H9 (cell line): ENCODE measurements around the gene DRGX. TPM values are rescaled to one million over a fixed set of nuclear protein-coding genes. Genes with fewer than 3 reads are reported as not detected.

ENCODE experiments used
- DNase-seq: peaks from one replicate; pipeline ENCODE4 v3.0.0-alpha.2; 2017
- H2AFZ ChIP-seq: one replicate; pipeline ENCODE4 v1.6.1; 2013; ENCODE audit warnings: mild to moderate bottlenecking, low read length, control low read depth, moderate library complexity
- H2AK5ac ChIP-seq: 2 replicates; pipeline ENCODE4 v1.6.1; 2013; ENCODE audit warnings: low read length, control low read depth, mixed read lengths; ENCODE audit not compliant: insufficient read length
- H2BK120ac ChIP-seq: one replicate; pipeline ENCODE4 v1.6.1; 2013; ENCODE audit warnings: low read depth, mild to moderate bottlenecking, low read length, control low read depth, inconsistent platforms; ENCODE audit not compliant: poor library complexity, severe bottlenecking
- H2BK12ac ChIP-seq: 2 replicates; pipeline ENCODE4 v1.6.1; 2013; ENCODE audit warnings: low read length, control low read depth, mixed read lengths, low read depth; ENCODE audit not compliant: insufficient read length
- H2BK15ac ChIP-seq: 2 replicates; pipeline ENCODE4 v1.6.1; 2013; ENCODE audit warnings: low read depth, low read length, control low read depth
- H2BK20ac ChIP-seq: one replicate; pipeline ENCODE4 v1.6.1; 2013; ENCODE audit warnings: low read depth, mild to moderate bottlenecking, low read length, control low read depth, inconsistent platforms; ENCODE audit not compliant: poor library complexity, severe bottlenecking
- H2BK5ac ChIP-seq: 2 replicates; pipeline ENCODE4 v1.6.1; 2013; ENCODE audit warnings: low read length, control low read depth, mixed read lengths; ENCODE audit not compliant: insufficient read length
- H3K14ac ChIP-seq: 2 replicates; pipeline ENCODE4 v1.6.1; 2013; ENCODE audit warnings: low read length, control low read depth; ENCODE audit not compliant: insufficient read depth
- H3K18ac ChIP-seq: 2 replicates; pipeline ENCODE4 v1.6.1; 2013; ENCODE audit warnings: low read depth, mild to moderate bottlenecking, mixed read lengths, low read length, control low read depth; ENCODE audit not compliant: insufficient read length
- H3K23ac ChIP-seq: 2 replicates; pipeline ENCODE4 v1.6.1; 2013; ENCODE audit warnings: low read length, control low read depth, mixed read lengths, low read depth; ENCODE audit not compliant: insufficient read length
- H3K23me2 ChIP-seq: 2 replicates; pipeline ENCODE4 v1.6.1; 2013; ENCODE audit warnings: low read depth, mild to moderate bottlenecking, mixed read lengths, low read length, control low read depth; ENCODE audit not compliant: insufficient read length, poor library complexity, severe bottlenecking
- H3K27ac ChIP-seq: 2 replicates; pipeline ENCODE4 v1.5.1; 2013; ENCODE audit warnings: low read length, control low read depth, mixed read lengths, low read depth; ENCODE audit not compliant: insufficient read length
- H3K27me3 ChIP-seq: 2 replicates; pipeline ENCODE4 v1.6.1; 2013; ENCODE audit warnings: low read length, control low read depth, inconsistent platforms; ENCODE audit not compliant: insufficient read depth
- H3K4ac ChIP-seq: 2 replicates; pipeline ENCODE4 v1.6.1; 2013; ENCODE audit warnings: low read depth, mild to moderate bottlenecking, control low read depth, inconsistent platforms, low read length, moderate library complexity
- H3K4me1 ChIP-seq: 2 replicates; pipeline ENCODE4 v1.6.1; 2013; ENCODE audit warnings: low read length, control low read depth, inconsistent platforms; ENCODE audit not compliant: insufficient read depth
- H3K4me2 ChIP-seq: 2 replicates; pipeline ENCODE4 v1.6.1; 2013; ENCODE audit warnings: low read length, control low read depth, mixed read lengths; ENCODE audit not compliant: insufficient read length, insufficient read depth
- H3K56ac ChIP-seq: 2 replicates; pipeline ENCODE4 v1.6.1; 2013; ENCODE audit warnings: low read depth, mild to moderate bottlenecking, mixed read lengths, low read length, control low read depth; ENCODE audit not compliant: insufficient read length
- H3K79me1 ChIP-seq: 2 replicates; pipeline ENCODE4 v1.6.1; 2013; ENCODE audit warnings: low read depth, mild to moderate bottlenecking, moderate library complexity, low read length, control low read depth, inconsistent platforms; ENCODE audit not compliant: insufficient read depth, poor library complexity, severe bottlenecking
- H3K79me2 ChIP-seq: 2 replicates; pipeline ENCODE4 v1.6.1; 2013; ENCODE audit warnings: low read length, control low read depth, inconsistent platforms; ENCODE audit not compliant: insufficient read depth
- H3K9ac ChIP-seq: 2 replicates; pipeline ENCODE4 v1.6.1; 2013; ENCODE audit warnings: low read length, control low read depth, mixed read lengths; ENCODE audit not compliant: insufficient read length; ENCODE audit errors: extremely low read depth
- H3K9me3 ChIP-seq: one replicate; pipeline ENCODE4 v1.6.1; 2013; ENCODE audit warnings: low read depth, low read length, inconsistent platforms; ENCODE audit not compliant: control insufficient read depth
- H3T11ph ChIP-seq: one replicate; pipeline ENCODE4 v1.6.1; 2013; ENCODE audit warnings: mild to moderate bottlenecking, low read length, control low read depth, inconsistent platforms
- H4K20me1 ChIP-seq: one replicate; pipeline ENCODE4 v1.6.1; 2013; ENCODE audit not compliant: control insufficient read depth, insufficient read length, insufficient read depth
- H4K5ac ChIP-seq: 2 replicates; pipeline ENCODE4 v1.6.1; 2013; ENCODE audit warnings: low read depth, mild to moderate bottlenecking, mixed read lengths, low read length, control low read depth; ENCODE audit not compliant: insufficient read length
- H4K8ac ChIP-seq: replicated peaks from 2 replicates; pipeline ENCODE4 v1.6.1; 2013; ENCODE audit warnings: low read length, control low read depth, mixed read lengths, low read depth; ENCODE audit not compliant: insufficient read length
- H4K91ac ChIP-seq: 2 replicates; pipeline ENCODE4 v1.6.1; 2013; ENCODE audit warnings: low read depth, mild to moderate bottlenecking, moderate library complexity, mixed read lengths, low read length, control low read depth; ENCODE audit not compliant: insufficient read length
- H3K27ac Mint-ChIP-seq, 3 experiments: 2 replicates in 2 of 3; 3 replicates in 1 of 3; pipeline ENCODE4 v1.8.0; 2020 to 2021; ENCODE audit warnings: mixed read lengths in 3 of 3, mild to moderate bottlenecking in 1 of 3, moderate library complexity in 1 of 3
- H3K27me3 Mint-ChIP-seq: 2 replicates; pipeline ENCODE4 v1.8.0; 2021; ENCODE audit warnings: low read depth, mild to moderate bottlenecking, moderate library complexity, mixed read lengths
- H3K36me3 Mint-ChIP-seq, 3 experiments: 2 replicates in 2 of 3; 3 replicates in 1 of 3; pipeline ENCODE4 v1.8.0; 2020 to 2021; ENCODE audit warnings: low read depth in 3 of 3, mixed read lengths in 3 of 3; ENCODE audit not compliant: insufficient read depth in 1 of 3
- H3K4me1 Mint-ChIP-seq, 2 experiments: 2 replicates each; pipeline ENCODE4 v1.8.0; 2020; ENCODE audit warnings: mixed read lengths in 2 of 2
- H3K4me3 Mint-ChIP-seq, 2 experiments: 2 replicates in 1 of 2; 3 replicates in 1 of 2; pipeline ENCODE4 v1.8.0; 2020 to 2021; ENCODE audit warnings: mild to moderate bottlenecking in 2 of 2, mixed read lengths in 2 of 2, moderate library complexity in 1 of 2
- H3K9me3 Mint-ChIP-seq, 2 experiments: 2 replicates in 1 of 2; 3 replicates in 1 of 2; pipeline ENCODE4 v1.8.0; 2020; ENCODE audit warnings: mild to moderate bottlenecking in 2 of 2, mixed read lengths in 2 of 2, moderate library complexity in 1 of 2
- WGBS: extraction: QIAGEN DNeasy Blood & Tissue Kit; methylation state at CpG from one replicate; pipeline ENCODE4 v1.1.7; 2013; ENCODE audit warnings: missing lambda C conversion rate, low lambda C conversion rate, mixed read lengths; ENCODE audit not compliant: insufficient read length; ENCODE audit errors: extremely low coverage; 5-methylcytosine and 5-hydroxymethylcytosine counted together
- total RNA-seq: library from RNA; stranded (reverse); gene quantifications from 2 replicates; pipeline ENCODE4 v1.2.1, GENCODE V29; 2021
- TF ChIP-seq, protein P1 (sequence below): fragments of 200-600 bp; sonication (generic); conservative IDR thresholded peaks from 3 replicates; pipeline ENCODE4 v1.8.0; 2021; ENCODE audit warnings: antibody characterized with exemption, mild to moderate bottlenecking

The DRGX gene
- total RNA-seq, 1 experiment from 2014 or later, result not detected

DNA sequence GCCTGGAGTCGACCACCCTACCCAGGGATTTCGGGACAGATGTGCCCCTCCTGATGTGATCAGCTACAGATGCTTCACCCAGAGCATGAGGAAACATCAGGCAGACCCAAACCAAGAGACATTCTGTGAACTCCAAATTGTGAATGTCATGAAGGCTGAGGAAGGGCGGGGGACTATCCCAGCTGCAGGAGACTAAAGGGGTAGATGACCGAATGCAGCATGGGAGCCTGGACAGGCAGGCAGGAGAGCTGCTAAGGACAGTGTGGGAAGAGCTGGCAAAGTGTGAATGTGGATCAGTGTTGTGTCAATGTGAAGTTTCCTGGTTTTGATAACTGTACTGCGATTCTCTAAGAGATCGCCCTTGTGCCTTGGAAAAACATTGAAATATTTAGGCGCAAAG lies 19.2 kb upstream of the DRGX start:
- Mint-ChIP-seq H3K36me3 (no peaks in the 10 kb centered on the region), H3K4me1 (peaks cover 4 to 9% of the 10 kb centered on the region in 2 experiments; a peak in 3 of 4 replicates), H3K27ac (no peak overlapping the region; a peak in 1 of 7 replicates), H3K27me3 (peaks cover 10% of the 10 kb centered on the region; the same call in 1 of the 2 replicates), H3K9me3 (peaks cover 0 to 1% of the 10 kb centered on the region in 2 experiments; a peak in 2 of 5 replicates), H3K4me3 (0 out of 5 replicates have a peak overlapping the region, but pooled peaks of 1 of the 2 experiments have one; percentile 1)
- no peak overlapping the region for H3K14ac ChIP-seq
- H2BK15ac ChIP-seq, result no peak overlapping the region; the same call in 1 of the 2 replicates
- WGBS, result no CpG with 5 or more reads among the region's 7 CpGs
- H3K56ac ChIP-seq, result no peak overlapping the region
- H2AK5ac ChIP-seq, result no peak overlapping the region
- no peak overlapping the region for H3K9ac ChIP-seq
- H4K8ac ChIP-seq, result no peak overlapping the region
- no peaks in the 10 kb centered on the region for H3K23me2 ChIP-seq
- no peak overlapping the region for H3K4ac ChIP-seq
- H3K4me2 ChIP-seq, result no peak overlapping the region
- no peak overlapping the region for H3K27ac ChIP-seq
- H4K5ac ChIP-seq, result no peak overlapping the region
- H2BK12ac ChIP-seq, result no peak overlapping the region
- H3K27me3 ChIP-seq, result no peaks in the 10 kb centered on the region
- no peak overlapping the region for H3K18ac ChIP-seq
- no peak overlapping the region for H4K91ac ChIP-seq
- H3T11ph ChIP-seq, result no peak overlapping the region
- H3K79me2 ChIP-seq, result no peaks in the 10 kb centered on the region
- TF ChIP-seq, protein P1, sequence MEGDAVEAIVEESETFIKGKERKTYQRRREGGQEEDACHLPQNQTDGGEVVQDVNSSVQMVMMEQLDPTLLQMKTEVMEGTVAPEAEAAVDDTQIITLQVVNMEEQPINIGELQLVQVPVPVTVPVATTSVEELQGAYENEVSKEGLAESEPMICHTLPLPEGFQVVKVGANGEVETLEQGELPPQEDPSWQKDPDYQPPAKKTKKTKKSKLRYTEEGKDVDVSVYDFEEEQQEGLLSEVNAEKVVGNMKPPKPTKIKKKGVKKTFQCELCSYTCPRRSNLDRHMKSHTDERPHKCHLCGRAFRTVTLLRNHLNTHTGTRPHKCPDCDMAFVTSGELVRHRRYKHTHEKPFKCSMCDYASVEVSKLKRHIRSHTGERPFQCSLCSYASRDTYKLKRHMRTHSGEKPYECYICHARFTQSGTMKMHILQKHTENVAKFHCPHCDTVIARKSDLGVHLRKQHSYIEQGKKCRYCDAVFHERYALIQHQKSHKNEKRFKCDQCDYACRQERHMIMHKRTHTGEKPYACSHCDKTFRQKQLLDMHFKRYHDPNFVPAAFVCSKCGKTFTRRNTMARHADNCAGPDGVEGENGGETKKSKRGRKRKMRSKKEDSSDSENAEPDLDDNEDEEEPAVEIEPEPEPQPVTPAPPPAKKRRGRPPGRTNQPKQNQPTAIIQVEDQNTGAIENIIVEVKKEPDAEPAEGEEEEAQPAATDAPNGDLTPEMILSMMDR, result no peak
- no peak overlapping the region for H3K23ac ChIP-seq
- no peak for DNase-seq
- no peaks in the 10 kb centered on the region for H4K20me1 ChIP-seq
- H3K9me3 ChIP-seq, result no peaks in the 10 kb centered on the region
- H2BK20ac ChIP-seq, result no peak overlapping the region
- H3K4me1 ChIP-seq, result no peaks in the 10 kb centered on the region
- H2BK5ac ChIP-seq, result no peak overlapping the region
- no peaks in the 10 kb centered on the region for H3K79me1 ChIP-seq
- no peak overlapping the region for H2AFZ ChIP-seq
- no peak overlapping the region for H2BK120ac ChIP-seq
